Transverse colon (tissue), 4 donors: ENCODE results near the gene EVI5. TPM values are rescaled to one million over a fixed set of nuclear protein-coding genes. Genes with fewer than 3 reads are reported as not detected.

ENCODE experiments used
- DNase-seq: peaks from one replicate; pipeline ENCODE4 v3.0.0-alpha.2; 2019
- H3K27ac ChIP-seq, 4 donors: fragments of 200-600 bp; sonication (generic); 2 replicates each; pipeline ENCODE4 v1.5.1; 2016 to 2018; ENCODE audit warnings: inconsistent platforms in 4 of 4
- H3K27me3 ChIP-seq: fragments of 200-600 bp; sonication (generic); 2 replicates; pipeline ENCODE4 v1.5.1; 2017; ENCODE audit warnings: inconsistent platforms
- H3K36me3 ChIP-seq, 4 donors: fragments of 200-600 bp; sonication (generic); 2 replicates each; pipeline ENCODE4 v1.5.1; 2017 to 2019; ENCODE audit warnings: inconsistent platforms in 4 of 4
- H3K4me1 ChIP-seq, 4 donors: fragments of 200-600 bp; sonication (generic); 2 replicates each; pipeline ENCODE4 v1.5.1; 2017 to 2020; ENCODE audit warnings: inconsistent platforms in 4 of 4
- H3K4me3 ChIP-seq, 4 donors: fragments of 200-600 bp; sonication (generic); 1 replicate in 1 of 4; 2 replicates in 3 of 4; pipeline versions ENCODE4 v1.5.1 to v1.6.1; 2017 to 2019; ENCODE audit warnings: inconsistent platforms in 4 of 4
- H3K9me3 ChIP-seq, 2 donors: fragments of 200-600 bp; sonication (generic); 2 replicates each; pipeline ENCODE4 v1.5.1; 2017 to 2019; ENCODE audit warnings: inconsistent platforms in 2 of 2
- EP300 ChIP-seq: sonication (generic); formaldehyde crosslinking; IDR thresholded peaks from one replicate; pipeline ENCODE4 v1.6.1; 2017; ENCODE audit warnings: antibody characterized with exemption, low read depth
- POLR2A ChIP-seq: fragments of 450-650 bp; IDR thresholded peaks from one replicate; pipeline ENCODE4 v1.6.1; 2016; ENCODE audit warnings: antibody characterized with exemption, mild to moderate bottlenecking, moderate library complexity
- POLR2AphosphoS5 ChIP-seq, 3 donors: sonication (generic); formaldehyde crosslinking; IDR thresholded peaks; one replicate each; pipeline ENCODE4 v1.6.1; 2016; ENCODE audit warnings: antibody characterized with exemption in 3 of 3
- WGBS, 2 donors: methylation state at CpG; one replicate each; pipeline ENCODE4 v1.1.5; 2018; ENCODE audit warnings: low coverage in 1 of 2; 5-methylcytosine and 5-hydroxymethylcytosine counted together
- in situ Hi-C, 4 donors: fragments of 200-750 bp; cut with MboI; loops; one replicate each; pipeline versions ENCODE4 v1.15.0 to v1.15.1; 2017; ENCODE audit warnings: low sequenced_read_pairs in 3 of 4, low pct_ligation_motif_present in 1 of 4, low pct_unique_long_range_greater_than_20kb in 1 of 4
- intact Hi-C: fragments of 100-400 bp; cut with DNase I; formaldehyde crosslinking; loops from one replicate; pipeline ENCODE4 v1.15.1; 2023; ENCODE audit warnings: low total_unique reads
- total RNA-seq, 4 donors: library from RNA; depleted of rRNA; stranded (reverse); fragments of >200 nt; gene quantifications; one replicate each; pipeline ENCODE4 v1.1.0, GENCODE V29; 2016
- TF ChIP-seq, protein P1 (sequence below), 5 experiments: fragments of 200-600 bp in 3 of 5; fragments of 450-650 bp in 2 of 5; sonication (generic) in 3 of 5; IDR thresholded peaks; 1 replicate in 2 of 5; 2 replicates in 3 of 5; pipeline ENCODE4 v1.5.1; 2016 to 2017; ENCODE audit warnings: antibody characterized with exemption in 5 of 5, inconsistent platforms in 3 of 5, mild to moderate bottlenecking in 2 of 5, moderate library complexity in 1 of 5

EVI5 gene
- total RNA-seq, 4 donors from 2014 or later = 10.5 to 57.6 (median 15.3) TPM

GRCh38 chr1:92511541-92511940 is 273.4 kb downstream of the EVI5 start:
- Histone ChIP-seq H3K27me3 (no peaks in the 10 kb centered on the region), H3K4me1 (no peaks in the 10 kb centered on the region), H3K9me3 (no peaks in the 10 kb centered on the region), H3K4me3 (no peak overlapping the region), H3K36me3 (peaks cover 0 to 6% (median 0%) of the 10 kb centered on the region in 4 donors), H3K27ac (no peak overlapping the region)
- 83 to 94% methylated on average over 4 of the region's 4 CpGs for WGBS, 2 donors
- intact Hi-C loops = no loop called here
- no peak for DNase-seq
- TF ChIP-seq POLR2A (no peak), POLR2AphosphoS5 (IDR thresholded peaks at IDR 0.05) (no peak), EP300 (no peak)
- TF ChIP-seq, protein P1, sequence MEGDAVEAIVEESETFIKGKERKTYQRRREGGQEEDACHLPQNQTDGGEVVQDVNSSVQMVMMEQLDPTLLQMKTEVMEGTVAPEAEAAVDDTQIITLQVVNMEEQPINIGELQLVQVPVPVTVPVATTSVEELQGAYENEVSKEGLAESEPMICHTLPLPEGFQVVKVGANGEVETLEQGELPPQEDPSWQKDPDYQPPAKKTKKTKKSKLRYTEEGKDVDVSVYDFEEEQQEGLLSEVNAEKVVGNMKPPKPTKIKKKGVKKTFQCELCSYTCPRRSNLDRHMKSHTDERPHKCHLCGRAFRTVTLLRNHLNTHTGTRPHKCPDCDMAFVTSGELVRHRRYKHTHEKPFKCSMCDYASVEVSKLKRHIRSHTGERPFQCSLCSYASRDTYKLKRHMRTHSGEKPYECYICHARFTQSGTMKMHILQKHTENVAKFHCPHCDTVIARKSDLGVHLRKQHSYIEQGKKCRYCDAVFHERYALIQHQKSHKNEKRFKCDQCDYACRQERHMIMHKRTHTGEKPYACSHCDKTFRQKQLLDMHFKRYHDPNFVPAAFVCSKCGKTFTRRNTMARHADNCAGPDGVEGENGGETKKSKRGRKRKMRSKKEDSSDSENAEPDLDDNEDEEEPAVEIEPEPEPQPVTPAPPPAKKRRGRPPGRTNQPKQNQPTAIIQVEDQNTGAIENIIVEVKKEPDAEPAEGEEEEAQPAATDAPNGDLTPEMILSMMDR (IDR thresholded peaks at IDR 0.05) = no peak
- in situ Hi-C loops = no loop called here

- no peaks in the 10 kb centered on the region for H3K9me3 ChIP-seq
- 90 to 100% methylated on average over 1 of the region's 1 CpG for WGBS, 2 donors
- no peak overlapping the region for H3K27ac ChIP-seq
- no peak for DNase-seq
- intact Hi-C loops = no loop called here
- H3K4me3 ChIP-seq = no peak overlapping the region
- H3K36me3 ChIP-seq = peaks cover 0 to 6% (median 0%) of the 10 kb centered on the region in 4 donors
- H3K27me3 ChIP-seq = no peaks in the 10 kb centered on the region
- H3K4me1 ChIP-seq = no peaks in the 10 kb centered on the region
- TF ChIP-seq, protein P1 (IDR thresholded peaks at IDR 0.05) = no peak
- TF ChIP-seq POLR2AphosphoS5 (IDR thresholded peaks at IDR 0.05) (no peak), POLR2A (no peak), EP300 (no peak)
- in situ Hi-C loops = no loop called here
These were observed 275.3 kb downstream of the EVI5 start for GRCh38 chr1:92509619-92510018.

GRCh38 chr1:92505015-92505692 is 279.8 kb downstream of the EVI5 start:
- no peaks in the 10 kb centered on the region for H3K27me3 ChIP-seq
- no peak overlapping the region for H3K4me3 ChIP-seq
- H3K4me1 ChIP-seq = no peaks in the 10 kb centered on the region
- TF ChIP-seq EP300 (no peak), POLR2A (no peak), POLR2AphosphoS5 (IDR thresholded peaks at IDR 0.05) (no peak)
- TF ChIP-seq, protein P1 (IDR thresholded peaks at IDR 0.05) = no peak
- intact Hi-C loops = no loop called here
- no peaks in the 10 kb centered on the region for H3K36me3 ChIP-seq
- DNase-seq = no peak
- H3K27ac ChIP-seq = no peak overlapping the region
- H3K9me3 ChIP-seq = no peaks in the 10 kb centered on the region
- 58 to 65% methylated on average over 2 to 6 of the region's 6 CpGs for WGBS, 2 donors
- in situ Hi-C loops = no loop called here

DNA sequence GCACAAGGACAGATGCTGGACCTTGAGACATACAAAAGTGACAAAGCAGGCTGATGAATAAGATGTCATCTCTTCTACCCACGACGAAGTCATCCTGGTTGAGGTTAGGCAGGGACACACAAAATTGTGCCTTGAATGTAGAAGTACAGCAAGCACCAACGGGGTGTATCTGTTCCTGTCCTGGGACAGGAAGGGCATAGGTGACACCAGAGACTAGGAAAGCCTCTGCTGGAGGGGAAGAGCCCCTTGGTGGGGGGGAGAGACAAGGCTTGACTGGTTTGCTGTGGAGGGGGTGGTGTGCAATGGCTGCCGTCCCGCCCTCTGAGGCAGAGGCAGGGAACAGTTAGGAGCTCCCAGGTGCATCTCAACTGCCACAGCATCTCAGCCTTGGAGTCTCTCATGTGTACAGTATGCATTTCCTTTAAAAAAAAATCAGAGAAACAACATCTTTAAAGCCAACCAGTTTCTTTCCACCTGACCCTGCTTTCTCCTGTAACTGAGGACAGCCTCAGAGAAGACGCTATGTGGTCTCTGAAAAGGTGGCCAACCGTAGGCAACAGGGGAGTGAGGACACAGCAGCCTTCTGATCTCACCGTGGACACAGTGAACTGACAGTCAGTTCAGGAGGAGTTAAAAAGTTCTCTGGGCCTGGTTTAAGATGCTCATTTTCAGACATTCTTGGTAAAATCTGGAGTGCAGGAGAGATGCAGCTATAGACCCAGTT is 280.5 kb downstream of the EVI5 start:
- WGBS, 2 donors = 67 to 79% methylated on average over 1 to 8 of the region's 8 CpGs
- in situ Hi-C loops = no loop called here
- H3K36me3 ChIP-seq = no peaks in the 10 kb centered on the region
- no peak overlapping the region for H3K27ac ChIP-seq
- no peaks in the 10 kb centered on the region for H3K9me3 ChIP-seq
- no peak overlapping the region for H3K4me3 ChIP-seq
- no peaks in the 10 kb centered on the region for H3K27me3 ChIP-seq
- no peaks in the 10 kb centered on the region for H3K4me1 ChIP-seq
- intact Hi-C loops = loop anchor here (5.0 kb wide), 1 partner anchor 1897 kb away; no protein-coding TSS in a partner anchor
- no peak for DNase-seq
- TF ChIP-seq POLR2A (no peak), EP300 (no peak), POLR2AphosphoS5 (IDR thresholded peaks at IDR 0.05) (no peak)
- TF ChIP-seq, protein P1 (IDR thresholded peaks at IDR 0.05) = no peak
